Stomach (tissue), 4 donors: ENCODE measurements around the gene AMPH.
"Not testable (repeated sequence)": the region's sequence is repeated elsewhere in the genome, so short reads cannot be mapped to it uniquely, and the experiment has no call there.

ENCODE experiments used
- CTCF ChIP-seq, 7 experiments: fragments of 450-650 bp in 4 of 7; fragments of 200-600 bp in 3 of 7; sonication (generic) in 3 of 7; IDR thresholded peaks; one replicate each; pipeline ENCODE4 v1.5.1; 2016 to 2019; ENCODE audit warnings: antibody characterized with exemption in 7 of 7, control low read depth in 2 of 7, mild to moderate bottlenecking in 1 of 7
- EP300 ChIP-seq: sonication (generic); formaldehyde crosslinking; IDR thresholded peaks from one replicate; pipeline ENCODE4 v1.6.1; 2017; ENCODE audit warnings: antibody characterized with exemption
- POLR2A ChIP-seq, 4 donors: fragments of 450-650 bp; IDR thresholded peaks; one replicate each; pipeline ENCODE4 v1.6.1; 2016; ENCODE audit warnings: antibody characterized with exemption in 4 of 4, control low read depth in 2 of 4, mild to moderate bottlenecking in 1 of 4, moderate library complexity in 1 of 4
- POLR2AphosphoS5 ChIP-seq, 3 donors: sonication (generic); formaldehyde crosslinking; IDR thresholded peaks; one replicate each; pipeline ENCODE4 v1.6.1; 2016; ENCODE audit warnings: antibody characterized with exemption in 3 of 3

GRCh38 chr7:38395921-38396552 is 235.1 kb downstream of the AMPH start:
- TF ChIP-seq CTCF (IDR thresholded peaks at IDR 0.05); POLR2AphosphoS5 (IDR thresholded peaks at IDR 0.05); EP300; POLR2A (IDR thresholded peaks at IDR 0.05): not testable (repeated sequence)
